Measurements from ENCODE around the gene RIN1. TPM values are rescaled to one million over a fixed set of nuclear protein-coding genes. Genes with fewer than 3 reads are reported as not detected.

Gene RIN1
- total RNA-seq, 1 donor from 2014 or later = 1.3 TPM

GRCh38 chr11:66297610-66298009 is 38.6 kb downstream of the RIN1 start:
- intact Hi-C loops (cut with micrococcal nuclease) = no loop called here

GRCh38 chr11:66294626-66295620 is 41.3 kb downstream of the RIN1 start:
- intact Hi-C loops (cut with micrococcal nuclease) = no loop called here

GRCh38 chr11:66293777-66294625 is 42.2 kb downstream of the RIN1 start:
- intact Hi-C loops (cut with micrococcal nuclease) = no loop called here

- intact Hi-C loops (cut with micrococcal nuclease) = no loop called here
Measured at GRCh38 chr11:66293352-66293751, 42.9 kb downstream of the RIN1 start.

GRCh38 chr11:66292543-66293332 is 43.5 kb downstream of the RIN1 start:
- intact Hi-C loops (cut with micrococcal nuclease) = no loop called here

- intact Hi-C loops (cut with micrococcal nuclease) = no loop called here
Measured at GRCh38 chr11:66291706-66292542, 44.3 kb downstream of the RIN1 start, which contains the start of gene TMEM151A. Gene TMEM151A, plus strand, starts transcription at chr11:66291894. Its CDS starts 120 bp downstream, at chr11:66292014.

- intact Hi-C loops (cut with micrococcal nuclease) = no loop called here
Measured at GRCh38 chr11:66291303-66291705, 44.9 kb downstream of the RIN1 start.

GRCh38 chr11:66290330-66290621 is 46.0 kb downstream of the RIN1 start:
- intact Hi-C loops (cut with micrococcal nuclease) = no loop called here

GRCh38 chr11:66289548-66290329 is 46.5 kb downstream of the RIN1 start:
- intact Hi-C loops (cut with micrococcal nuclease) = loop anchor here (1.0 to 10.0 kb wide), 4 partner anchors 21 to 575 kb away; partner anchors contain the start of genes BRMS1, KAT5 and RAB1B

GRCh38 chr11:66288671-66289547 is 47.3 kb downstream of the RIN1 start, which contains the start of gene YIF1A:
Gene YIF1A, minus strand, starts transcription at chr11:66289143. Its CDS starts 158 bp downstream, at chr11:66288985.
- intact Hi-C loops (cut with micrococcal nuclease) = loop anchor here (1.0 to 10.0 kb wide), 4 partner anchors 21 to 574 kb away; partner anchors contain the start of genes BRMS1, KAT5 and RAB1B

- intact Hi-C loops (cut with micrococcal nuclease) = loop anchor here (2.0 to 10.0 kb wide), 2 partner anchors 57 to 573 kb away; partner anchors contain the start of genes BRMS1 and KAT5
Measured at GRCh38 chr11:66287889-66288670, 48.2 kb downstream of the RIN1 start.

- intact Hi-C loops (cut with micrococcal nuclease) = loop anchor here (10.0 kb wide), 1 partner anchor 573 kb away; the partner anchor contains the start of gene KAT5
Measured at GRCh38 chr11:66287211-66287888, 48.9 kb downstream of the RIN1 start.

GRCh38 chr11:66286699-66287098 is 49.5 kb downstream of the RIN1 start:
- intact Hi-C loops (cut with micrococcal nuclease) = loop anchor here (10.0 kb wide), 1 partner anchor 572 kb away; the partner anchor contains the start of gene KAT5

- intact Hi-C loops (cut with micrococcal nuclease) = loop anchor here (10.0 kb wide), 1 partner anchor 571 kb away; the partner anchor contains the start of gene KAT5
Measured at GRCh38 chr11:66285250-66285947, 50.8 kb downstream of the RIN1 start.

GRCh38 chr11:66284526-66285078 is 51.6 kb downstream of the RIN1 start:
- intact Hi-C loops (cut with micrococcal nuclease) = loop anchor here (10.0 kb wide), 1 partner anchor 570 kb away; the partner anchor contains the start of gene KAT5

Data from T-helper 2 cell treated with Interferon-gamma antibody and Interleukin-4, amounts not matched to agents 100 ng/mL and 5 ng/mL, for 36 hours (primary cell).